ENCODE data around the gene COL6A3.

Gene COL6A3

GRCh38 chr2:237343993-237344392 lies 70.0 kb downstream of the COL6A3 start:
- peaks cover 0 to 7% of the 10 kb centered on the region in 2 donors for H3K36me3 ChIP-seq (ENCODE audit: control insufficient read depth in 1 of 2, insufficient read depth in 2 of 2, low read length in 2 of 2)
- no peak overlapping the region for H3K27ac ChIP-seq (ENCODE audit: low read depth, low read length)
- no peak overlapping the region for H3K4me3 ChIP-seq (ENCODE audit: low read depth in 1 of 2, low read length in 2 of 2)
- no peaks in the 10 kb centered on the region for H3K9me3 ChIP-seq (ENCODE audit: control insufficient read depth in 1 of 2, low read length in 2 of 2)
- no peaks in the 10 kb centered on the region for H3K4me1 ChIP-seq (ENCODE audit: control insufficient read depth in 1 of 2, insufficient read depth in 2 of 2, low read length in 2 of 2)
- no peak overlapping the region for H3K9ac ChIP-seq (ENCODE audit: low read depth in 1 of 2, low read length in 2 of 2)
- H3K27me3 ChIP-seq (ENCODE audit: control insufficient read depth in 1 of 2, insufficient read depth in 2 of 2, low read length in 2 of 2): peaks cover 0 to 3% of the 10 kb centered on the region in 2 donors

DNA sequence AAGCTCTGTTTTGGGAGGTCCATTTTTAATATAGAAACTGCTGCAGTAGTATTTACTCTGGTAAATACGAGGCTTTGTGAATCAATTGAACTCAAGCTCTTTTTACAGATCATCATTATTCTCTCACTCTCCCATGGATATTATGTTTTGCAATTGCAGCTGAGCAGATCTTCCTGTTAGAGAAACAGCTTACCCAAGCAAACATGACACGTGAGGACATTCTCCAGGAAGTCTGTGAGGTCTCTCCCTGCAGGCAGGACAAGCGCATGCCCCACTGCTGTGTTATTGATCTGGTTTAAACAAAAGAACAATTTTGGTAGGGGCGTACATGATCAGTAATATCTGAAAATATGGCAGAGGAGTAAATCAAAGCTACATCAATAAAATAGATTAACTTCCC lies 72.1 kb downstream of the COL6A3 start:
- no peaks in the 10 kb centered on the region for H3K27me3 ChIP-seq (ENCODE audit: control insufficient read depth in 1 of 2, insufficient read depth in 2 of 2, low read length in 2 of 2)
- H3K9ac ChIP-seq (ENCODE audit: low read depth in 1 of 2, low read length in 2 of 2): no peak overlapping the region
- no peaks in the 10 kb centered on the region for H3K4me1 ChIP-seq (ENCODE audit: control insufficient read depth in 1 of 2, insufficient read depth in 2 of 2, low read length in 2 of 2)
- H3K36me3 ChIP-seq (ENCODE audit: control insufficient read depth in 1 of 2, insufficient read depth in 2 of 2, low read length in 2 of 2): no peaks in the 10 kb centered on the region
- H3K9me3 ChIP-seq (ENCODE audit: control insufficient read depth in 1 of 2, low read length in 2 of 2): no peaks in the 10 kb centered on the region
- no peak overlapping the region for H3K4me3 ChIP-seq (ENCODE audit: low read depth in 1 of 2, low read length in 2 of 2)
- no peak overlapping the region for H3K27ac ChIP-seq (ENCODE audit: low read depth, low read length)

DNA sequence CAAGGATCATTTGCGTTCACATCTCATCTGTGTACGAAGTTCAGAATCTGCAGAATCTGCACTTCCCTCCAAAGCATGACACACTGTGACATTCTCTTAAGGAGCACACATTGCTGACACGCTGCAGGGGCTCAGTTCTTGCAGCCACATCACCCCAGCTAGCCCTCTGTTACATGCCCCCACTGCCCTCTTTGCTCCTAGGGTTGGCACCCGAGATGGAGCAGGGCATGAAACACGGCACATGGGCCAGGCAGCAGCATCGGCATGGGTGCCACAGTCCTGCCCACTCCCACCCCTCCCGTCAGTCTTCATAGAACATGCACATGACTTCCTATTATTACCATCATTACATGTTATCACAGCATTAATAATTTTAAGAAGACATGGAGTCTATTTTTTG lies 76.4 kb downstream of the COL6A3 start:
- Histone ChIP-seq H3K36me3 (ENCODE audit: control insufficient read depth in 1 of 2, insufficient read depth in 2 of 2, low read length in 2 of 2) (peaks cover 0 to 4% of the 10 kb centered on the region in 2 donors), H3K4me3 (ENCODE audit: low read depth in 1 of 2, low read length in 2 of 2) (no peak overlapping the region), H3K9ac (ENCODE audit: low read depth in 1 of 2, low read length in 2 of 2) (no peak overlapping the region), H3K27ac (ENCODE audit: low read depth, low read length) (no peak overlapping the region), H3K9me3 (ENCODE audit: control insufficient read depth in 1 of 2, low read length in 2 of 2) (no peaks in the 10 kb centered on the region), H3K27me3 (ENCODE audit: control insufficient read depth in 1 of 2, insufficient read depth in 2 of 2, low read length in 2 of 2) (no peaks in the 10 kb centered on the region), H3K4me1 (ENCODE audit: control insufficient read depth in 1 of 2, insufficient read depth in 2 of 2, low read length in 2 of 2) (no peaks in the 10 kb centered on the region)

DNA sequence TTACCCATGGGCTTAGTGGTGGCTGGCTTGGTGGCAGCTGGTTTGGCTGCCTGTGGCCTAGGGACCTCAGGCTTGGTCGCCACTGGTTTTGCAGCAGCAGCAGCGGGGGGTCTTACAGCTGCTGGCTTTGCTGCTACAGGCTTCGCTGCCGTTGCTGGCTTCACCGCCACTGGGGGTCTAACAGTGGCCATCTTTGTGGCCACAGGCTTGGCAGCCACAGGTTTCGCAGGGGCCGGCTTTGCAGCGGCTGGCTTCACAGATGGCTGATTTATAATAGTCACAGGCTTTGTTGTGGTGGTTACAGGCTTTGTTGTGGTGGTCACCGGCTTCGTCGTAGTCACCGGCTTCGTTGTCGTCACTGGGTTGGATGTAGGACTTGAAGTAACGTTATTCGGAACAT lies 77.8 kb downstream of the COL6A3 start:
- Histone ChIP-seq H3K4me1 (ENCODE audit: control insufficient read depth in 1 of 2, insufficient read depth in 2 of 2, low read length in 2 of 2) (no peaks in the 10 kb centered on the region), H3K9ac (ENCODE audit: low read depth in 1 of 2, low read length in 2 of 2) (no peak overlapping the region), H3K4me3 (ENCODE audit: low read depth in 1 of 2, low read length in 2 of 2) (no peak overlapping the region), H3K9me3 (ENCODE audit: control insufficient read depth in 1 of 2, low read length in 2 of 2) (no peaks in the 10 kb centered on the region), H3K27ac (ENCODE audit: low read depth, low read length) (no peak overlapping the region), H3K27me3 (ENCODE audit: control insufficient read depth in 1 of 2, insufficient read depth in 2 of 2, low read length in 2 of 2) (no peaks in the 10 kb centered on the region), H3K36me3 (ENCODE audit: control insufficient read depth in 1 of 2, insufficient read depth in 2 of 2, low read length in 2 of 2) (peaks cover 0 to 4% of the 10 kb centered on the region in 2 donors)

GRCh38 chr2:237333748-237334147 lies 80.2 kb downstream of the COL6A3 start:
- H3K9ac ChIP-seq (ENCODE audit: low read depth in 1 of 2, low read length in 2 of 2): no peak overlapping the region
- H3K27me3 ChIP-seq (ENCODE audit: control insufficient read depth in 1 of 2, insufficient read depth in 2 of 2, low read length in 2 of 2): no peaks in the 10 kb centered on the region
- H3K36me3 ChIP-seq (ENCODE audit: control insufficient read depth in 1 of 2, insufficient read depth in 2 of 2, low read length in 2 of 2): peaks cover 0 to 4% of the 10 kb centered on the region in 2 donors
- no peaks in the 10 kb centered on the region for H3K9me3 ChIP-seq (ENCODE audit: control insufficient read depth in 1 of 2, low read length in 2 of 2)
- no peaks in the 10 kb centered on the region for H3K4me1 ChIP-seq (ENCODE audit: control insufficient read depth in 1 of 2, insufficient read depth in 2 of 2, low read length in 2 of 2)
- H3K4me3 ChIP-seq (ENCODE audit: low read depth in 1 of 2, low read length in 2 of 2): no peak overlapping the region
- no peak overlapping the region for H3K27ac ChIP-seq (ENCODE audit: low read depth, low read length)

DNA sequence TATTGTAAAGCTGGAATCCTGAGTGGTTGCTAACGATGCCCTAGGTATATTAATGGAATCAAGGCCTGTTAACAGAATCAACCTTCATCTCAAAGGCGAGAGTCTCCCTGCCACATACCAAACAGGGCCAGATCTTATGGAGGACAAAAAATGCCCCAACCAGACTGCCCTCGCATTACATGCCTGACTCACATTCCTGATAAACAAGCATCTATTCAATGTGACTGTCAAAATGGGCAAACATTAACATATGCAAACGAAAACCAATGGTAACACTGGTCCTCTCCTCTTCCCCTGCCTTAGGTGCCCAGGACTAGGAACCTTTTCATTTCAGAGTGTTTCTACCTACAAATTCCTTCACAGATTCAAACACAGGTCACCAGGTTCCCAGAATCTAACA lies 83.4 kb downstream of the COL6A3 start:
- Histone ChIP-seq H3K9me3 (ENCODE audit: control insufficient read depth in 1 of 2, low read length in 2 of 2) (no peaks in the 10 kb centered on the region), H3K36me3 (ENCODE audit: control insufficient read depth in 1 of 2, insufficient read depth in 2 of 2, low read length in 2 of 2) (no peaks in the 10 kb centered on the region), H3K4me1 (ENCODE audit: control insufficient read depth in 1 of 2, insufficient read depth in 2 of 2, low read length in 2 of 2) (no peaks in the 10 kb centered on the region), H3K9ac (ENCODE audit: low read depth in 1 of 2, low read length in 2 of 2) (no peak overlapping the region), H3K4me3 (ENCODE audit: low read depth in 1 of 2, low read length in 2 of 2) (no peak overlapping the region), H3K27me3 (ENCODE audit: control insufficient read depth in 1 of 2, insufficient read depth in 2 of 2, low read length in 2 of 2) (no peaks in the 10 kb centered on the region), H3K27ac (ENCODE audit: low read depth, low read length) (no peak overlapping the region)

DNA sequence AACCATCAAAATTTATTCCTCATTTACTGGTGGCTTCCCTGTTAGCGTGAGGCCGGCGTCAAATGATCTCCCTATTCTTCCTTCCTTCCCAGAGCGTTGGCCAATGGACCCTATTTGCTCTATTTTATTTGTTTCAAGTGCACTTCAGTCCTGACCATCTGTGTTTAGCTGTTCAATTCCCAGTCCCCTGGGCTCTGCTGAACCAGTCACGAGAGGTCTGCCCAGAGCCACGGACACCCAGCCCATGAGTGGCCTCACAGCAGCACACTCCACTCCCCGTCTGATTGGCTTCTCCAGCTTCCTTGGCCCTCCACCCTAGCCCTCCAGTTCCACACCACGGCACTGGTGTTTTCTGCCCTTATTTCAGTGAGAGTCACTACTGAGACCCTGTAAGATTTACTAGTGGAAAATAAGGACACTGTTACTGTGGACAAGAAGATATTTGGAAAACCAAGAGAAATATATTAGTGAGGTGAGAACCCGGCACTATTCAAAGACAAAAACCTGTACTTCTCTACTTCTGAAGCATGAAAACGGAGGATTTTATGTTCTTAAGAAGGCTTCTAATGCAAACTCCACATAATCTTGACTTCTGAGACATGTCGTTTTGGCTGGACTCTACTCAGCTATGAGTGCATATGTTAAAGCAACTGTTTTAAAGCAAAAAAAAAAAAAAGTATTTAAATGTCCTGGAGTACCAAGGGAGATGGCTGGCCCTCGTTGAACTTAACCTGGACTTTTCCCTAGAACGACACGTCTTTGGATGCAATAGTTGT lies 86.6 kb downstream of the COL6A3 start:
- H3K36me3 ChIP-seq (ENCODE audit: control insufficient read depth in 1 of 2, insufficient read depth in 2 of 2, low read length in 2 of 2): no peaks in the 10 kb centered on the region
- peak overlapping the region; percentile 79 for H3K27ac ChIP-seq (ENCODE audit: low read depth, low read length)
- H3K4me3 ChIP-seq (ENCODE audit: low read depth in 1 of 2, low read length in 2 of 2): no peak overlapping the region
- H3K27me3 ChIP-seq (ENCODE audit: control insufficient read depth in 1 of 2, insufficient read depth in 2 of 2, low read length in 2 of 2): no peaks in the 10 kb centered on the region
- H3K9ac ChIP-seq (ENCODE audit: low read depth in 1 of 2, low read length in 2 of 2): no peak overlapping the region
- H3K9me3 ChIP-seq (ENCODE audit: control insufficient read depth in 1 of 2, low read length in 2 of 2): no peaks in the 10 kb centered on the region
- H3K4me1 ChIP-seq (ENCODE audit: control insufficient read depth in 1 of 2, insufficient read depth in 2 of 2, low read length in 2 of 2): peaks cover 0 to 4% of the 10 kb centered on the region in 2 donors

DNA sequence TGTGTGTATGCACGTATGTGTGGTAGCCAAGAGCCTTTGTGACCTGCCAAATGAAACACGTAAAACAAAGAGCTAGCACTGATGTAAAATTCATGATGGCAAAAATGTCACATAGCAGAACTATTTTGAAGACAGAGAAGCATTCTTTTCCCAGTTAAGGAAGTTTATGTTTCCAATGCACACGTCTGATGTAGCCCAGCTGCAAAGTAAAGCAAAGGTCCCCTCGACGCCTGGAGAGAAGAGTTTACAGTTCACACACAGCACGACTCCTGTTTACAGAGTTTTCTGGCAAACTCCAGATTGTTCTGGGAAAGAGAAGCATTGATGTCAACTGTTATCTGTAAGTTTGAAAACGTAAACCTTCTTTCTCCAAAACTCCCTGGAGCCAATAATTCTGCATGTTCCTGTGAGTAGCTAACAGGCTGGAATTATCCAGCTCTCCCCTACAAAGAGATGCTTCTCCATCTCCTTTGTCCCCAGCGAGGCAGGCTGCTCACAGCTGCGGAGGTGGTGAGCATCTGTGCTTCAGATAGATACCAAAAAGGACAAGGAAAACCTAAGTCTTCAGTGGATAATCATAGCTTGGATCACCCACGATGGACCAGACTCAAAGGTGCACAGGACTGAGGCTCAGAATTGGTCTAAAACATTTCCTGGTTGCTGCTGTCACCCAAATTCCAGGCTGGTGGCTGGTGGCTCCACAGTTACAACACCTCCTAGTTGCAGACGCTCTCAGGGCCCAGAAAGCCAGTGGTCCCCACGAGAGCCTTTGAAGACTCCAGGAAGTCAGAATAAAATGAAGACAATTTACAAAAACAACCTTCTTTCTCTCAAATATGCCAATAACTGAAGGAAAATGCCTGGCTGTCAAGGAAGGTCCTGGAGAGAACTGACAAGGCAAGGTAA lies 87.4 kb downstream of the COL6A3 start:
- H3K27ac ChIP-seq (ENCODE audit: low read depth, low read length): peak overlapping the region; percentile 79
- peaks cover 0 to 7% of the 10 kb centered on the region in 2 donors for H3K4me1 ChIP-seq (ENCODE audit: control insufficient read depth in 1 of 2, insufficient read depth in 2 of 2, low read length in 2 of 2)
- H3K9ac ChIP-seq (ENCODE audit: low read depth in 1 of 2, low read length in 2 of 2): no peak overlapping the region

GRCh38 chr2:237324837-237325236 lies 89.1 kb downstream of the COL6A3 start:
- Histone ChIP-seq H3K27ac (ENCODE audit: low read depth, low read length) (peak overlapping the region; percentile 61), H3K9me3 (ENCODE audit: control insufficient read depth in 1 of 2, low read length in 2 of 2) (no peaks in the 10 kb centered on the region), H3K9ac (ENCODE audit: low read depth in 1 of 2, low read length in 2 of 2) (no peak overlapping the region), H3K4me3 (ENCODE audit: low read depth in 1 of 2, low read length in 2 of 2) (no peak overlapping the region), H3K27me3 (ENCODE audit: control insufficient read depth in 1 of 2, insufficient read depth in 2 of 2, low read length in 2 of 2) (no peaks in the 10 kb centered on the region), H3K36me3 (ENCODE audit: control insufficient read depth in 1 of 2, insufficient read depth in 2 of 2, low read length in 2 of 2) (no peaks in the 10 kb centered on the region), H3K4me1 (ENCODE audit: control insufficient read depth in 1 of 2, insufficient read depth in 2 of 2, low read length in 2 of 2) (peaks cover 0 to 7% of the 10 kb centered on the region in 2 donors)

More for the DNA sequence above, 87.4 kb downstream of the COL6A3 start:
- H3K4me3 ChIP-seq (ENCODE audit: low read depth in 1 of 2, low read length in 2 of 2): no peak overlapping the region
- no peaks in the 10 kb centered on the region for H3K9me3 ChIP-seq (ENCODE audit: control insufficient read depth in 1 of 2, low read length in 2 of 2)
- no peaks in the 10 kb centered on the region for H3K36me3 ChIP-seq (ENCODE audit: control insufficient read depth in 1 of 2, insufficient read depth in 2 of 2, low read length in 2 of 2)
- H3K27me3 ChIP-seq (ENCODE audit: control insufficient read depth in 1 of 2, insufficient read depth in 2 of 2, low read length in 2 of 2): no peaks in the 10 kb centered on the region

DNA sequence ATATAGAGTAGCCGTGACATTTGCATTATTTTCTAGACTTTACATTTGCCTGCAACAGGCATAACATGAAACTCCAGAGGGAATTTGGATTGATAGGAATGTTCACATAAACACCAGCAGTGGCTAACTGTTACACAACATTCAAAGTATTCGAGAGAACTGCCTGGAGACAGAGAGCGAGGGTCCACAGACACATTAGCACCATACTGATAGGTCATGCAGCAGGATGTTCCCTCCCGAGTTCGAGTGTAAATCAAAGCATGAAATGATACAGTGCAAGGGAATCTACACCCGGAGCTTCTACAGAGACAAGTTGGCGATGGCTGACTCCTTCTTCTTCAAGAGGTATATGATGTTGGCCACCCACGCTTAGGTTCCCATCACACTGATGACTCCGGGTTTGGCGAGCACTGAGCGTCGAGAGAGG lies 89.5 kb downstream of the COL6A3 start:
- Histone ChIP-seq H3K27ac (ENCODE audit: low read depth, low read length) (peak overlapping the region; percentile 61), H3K4me1 (ENCODE audit: control insufficient read depth in 1 of 2, insufficient read depth in 2 of 2, low read length in 2 of 2) (peaks cover 0 to 7% of the 10 kb centered on the region in 2 donors)

More for the DNA sequence above, 89.5 kb downstream of the COL6A3 start:
- Histone ChIP-seq H3K9me3 (ENCODE audit: control insufficient read depth in 1 of 2, low read length in 2 of 2) (no peaks in the 10 kb centered on the region), H3K4me3 (ENCODE audit: low read depth in 1 of 2, low read length in 2 of 2) (no peak overlapping the region), H3K36me3 (ENCODE audit: control insufficient read depth in 1 of 2, insufficient read depth in 2 of 2, low read length in 2 of 2) (no peaks in the 10 kb centered on the region), H3K27me3 (ENCODE audit: control insufficient read depth in 1 of 2, insufficient read depth in 2 of 2, low read length in 2 of 2) (no peaks in the 10 kb centered on the region), H3K9ac (ENCODE audit: low read depth in 1 of 2, low read length in 2 of 2) (no peak overlapping the region)
